GM13977 (cell line): ENCODE measurements around the gene SEC24A.
"Not testable (repeated sequence)": the region's sequence is repeated elsewhere in the genome, so short reads cannot be mapped to it uniquely, and the experiment has no call there.

Experiments
- DNase-seq: peaks from one replicate; pipeline ENCODE4 v3.0.0; 2012; ENCODE audit warnings: low spot score
- in situ Hi-C: fragments of 300-500 bp; cut with MboI; formaldehyde crosslinking; loops from one replicate; pipeline ENCODE4 v1.12.0; 2022; ENCODE audit warnings: low sequenced_read_pairs, low pct_unique_long_range_greater_than_20kb, mixed read lengths, inconsistent platforms; ENCODE audit not compliant: unreplicated experiment
- TF ChIP-seq, protein P1 (sequence below): IDR thresholded peaks from 2 replicates; pipeline ENCODE4 v1.5.1; 2012; ENCODE audit warnings: mild to moderate bottlenecking, control low read depth; ENCODE audit not compliant: insufficient read depth; ENCODE audit errors: extremely low read depth, missing control alignments

Gene SEC24A

DNA sequence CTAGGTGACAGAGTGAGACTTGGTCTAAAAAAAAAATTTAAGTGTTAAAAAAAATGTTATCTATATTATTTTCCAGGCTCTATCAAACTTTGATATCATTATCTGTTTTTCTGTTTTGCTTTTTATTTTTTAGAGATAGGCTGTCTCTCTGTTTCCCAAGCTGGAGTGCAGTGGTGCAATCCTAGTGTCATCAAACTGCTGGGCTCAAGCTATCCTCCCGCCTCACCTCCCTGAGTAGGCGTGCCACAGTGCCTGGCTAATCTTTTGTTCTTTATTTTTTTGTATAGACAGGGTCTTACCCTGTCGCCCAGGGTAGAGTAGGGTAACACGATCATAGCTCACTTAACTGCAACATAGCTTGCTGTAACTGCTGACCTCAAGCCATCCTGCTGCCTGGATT is 14.4 kb downstream of the SEC24A start:
- in situ Hi-C loops = no loop called here
- DNase-seq = no peak

DNA sequence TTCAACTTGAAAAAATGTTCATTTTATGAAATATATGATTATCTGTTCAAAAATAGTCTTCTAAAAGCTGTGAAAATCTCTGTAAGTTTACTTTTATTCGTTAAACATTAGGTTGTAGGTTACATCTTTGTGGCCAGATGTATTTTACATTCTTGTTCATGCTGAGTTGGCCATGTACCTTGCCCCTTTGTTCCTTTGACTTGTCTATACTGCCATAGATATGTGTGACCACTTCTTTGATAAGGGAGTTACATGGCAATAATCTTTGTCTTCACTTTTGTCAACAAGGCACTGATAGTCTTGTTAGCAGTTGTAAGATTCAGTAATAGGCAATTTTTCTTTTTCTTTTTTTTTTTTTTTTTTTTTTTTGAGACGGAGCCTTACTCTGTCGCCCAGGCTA is 15.9 kb downstream of the SEC24A start:
- in situ Hi-C loops = no loop called here
- TF ChIP-seq, protein P1, sequence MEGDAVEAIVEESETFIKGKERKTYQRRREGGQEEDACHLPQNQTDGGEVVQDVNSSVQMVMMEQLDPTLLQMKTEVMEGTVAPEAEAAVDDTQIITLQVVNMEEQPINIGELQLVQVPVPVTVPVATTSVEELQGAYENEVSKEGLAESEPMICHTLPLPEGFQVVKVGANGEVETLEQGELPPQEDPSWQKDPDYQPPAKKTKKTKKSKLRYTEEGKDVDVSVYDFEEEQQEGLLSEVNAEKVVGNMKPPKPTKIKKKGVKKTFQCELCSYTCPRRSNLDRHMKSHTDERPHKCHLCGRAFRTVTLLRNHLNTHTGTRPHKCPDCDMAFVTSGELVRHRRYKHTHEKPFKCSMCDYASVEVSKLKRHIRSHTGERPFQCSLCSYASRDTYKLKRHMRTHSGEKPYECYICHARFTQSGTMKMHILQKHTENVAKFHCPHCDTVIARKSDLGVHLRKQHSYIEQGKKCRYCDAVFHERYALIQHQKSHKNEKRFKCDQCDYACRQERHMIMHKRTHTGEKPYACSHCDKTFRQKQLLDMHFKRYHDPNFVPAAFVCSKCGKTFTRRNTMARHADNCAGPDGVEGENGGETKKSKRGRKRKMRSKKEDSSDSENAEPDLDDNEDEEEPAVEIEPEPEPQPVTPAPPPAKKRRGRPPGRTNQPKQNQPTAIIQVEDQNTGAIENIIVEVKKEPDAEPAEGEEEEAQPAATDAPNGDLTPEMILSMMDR = no peak
- no peak for DNase-seq

More for the DNA sequence above, 14.4 kb downstream of the SEC24A start:
- TF ChIP-seq, protein P1 = no peak

DNA sequence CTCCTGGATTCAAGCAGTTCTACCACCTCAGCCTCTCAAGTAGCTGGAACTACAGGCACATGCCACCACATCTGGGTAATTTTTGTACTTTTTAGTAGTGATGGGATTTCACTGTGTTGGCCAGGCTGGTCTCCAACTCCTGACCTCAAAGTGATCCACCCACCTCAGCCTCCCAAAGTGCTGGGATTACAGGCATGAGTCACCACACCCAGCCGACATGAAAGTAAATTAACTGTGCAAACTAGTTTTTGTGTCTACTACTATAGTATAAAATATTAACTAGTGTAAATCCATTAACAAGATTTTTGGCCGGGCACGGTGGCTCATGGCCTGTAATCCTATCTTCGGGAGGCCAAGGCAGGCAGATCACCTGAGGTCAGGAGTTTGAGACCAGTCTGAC is 25.0 kb downstream of the SEC24A start:
- in situ Hi-C loops, DNase-seq: not testable (repeated sequence)

DNA sequence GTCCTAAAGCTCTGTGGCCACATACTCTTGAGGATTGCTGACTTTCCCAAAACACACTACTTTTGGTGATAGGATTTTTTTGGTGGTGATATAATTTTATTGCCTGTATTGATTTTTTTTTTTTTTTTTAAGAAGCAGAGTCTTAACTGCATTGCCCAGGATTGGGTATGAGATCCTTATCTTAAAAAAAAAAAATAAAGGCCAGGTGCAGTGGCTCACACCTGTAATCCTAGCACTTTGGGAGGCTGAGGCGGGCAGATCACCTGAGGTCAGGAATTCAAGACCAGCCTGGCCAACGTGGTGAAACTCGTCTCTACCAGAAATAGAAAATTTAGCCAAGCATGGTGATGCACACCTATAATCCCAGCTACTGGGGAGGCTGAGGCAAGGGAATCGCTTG is 28.8 kb downstream of the SEC24A start:
- in situ Hi-C loops, DNase-seq: not testable (repeated sequence)

DNA sequence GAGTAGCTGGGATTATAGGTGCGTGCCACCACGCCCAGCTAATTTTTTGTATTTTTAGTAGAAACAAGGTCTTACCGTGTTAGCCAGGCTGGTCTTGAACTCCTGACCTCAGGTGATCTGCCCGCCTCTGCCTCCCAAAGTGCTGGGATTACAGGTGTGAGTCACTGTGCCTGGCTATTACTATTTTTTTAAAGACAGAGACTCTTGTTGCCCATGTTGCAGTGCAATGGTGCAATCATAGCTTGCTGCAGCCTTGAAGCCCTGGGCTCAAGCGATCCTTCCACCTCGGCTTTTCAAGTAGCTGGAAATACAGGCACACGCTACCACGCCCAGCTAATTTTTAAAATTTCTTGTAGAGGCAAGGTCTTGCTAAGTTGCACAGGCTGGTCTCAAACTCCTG is 41.6 kb downstream of the SEC24A start:
- DNase-seq, in situ Hi-C loops: not testable (repeated sequence)

DNA sequence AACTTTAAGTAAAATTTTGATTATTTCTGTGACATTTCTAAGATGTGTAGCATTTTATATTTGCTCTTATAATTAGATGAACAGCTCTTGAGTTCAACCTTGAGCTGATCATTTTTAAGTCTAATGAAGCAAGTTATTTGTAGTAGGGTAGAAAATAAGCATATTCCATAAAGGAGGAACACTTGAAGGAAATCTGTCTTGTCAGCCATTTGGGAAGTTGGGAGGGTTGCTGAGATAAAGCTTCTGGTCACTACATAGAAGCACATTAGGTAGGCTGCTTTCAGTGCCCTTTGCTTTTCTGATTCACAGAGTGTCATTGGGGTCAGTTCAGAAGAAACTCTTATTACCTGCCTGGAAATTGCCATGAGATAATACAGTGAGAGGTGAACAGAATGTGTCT is 44.1 kb downstream of the SEC24A start:
- no peak for DNase-seq
- in situ Hi-C loops = no loop called here
- TF ChIP-seq, protein P1 = no peak

DNA sequence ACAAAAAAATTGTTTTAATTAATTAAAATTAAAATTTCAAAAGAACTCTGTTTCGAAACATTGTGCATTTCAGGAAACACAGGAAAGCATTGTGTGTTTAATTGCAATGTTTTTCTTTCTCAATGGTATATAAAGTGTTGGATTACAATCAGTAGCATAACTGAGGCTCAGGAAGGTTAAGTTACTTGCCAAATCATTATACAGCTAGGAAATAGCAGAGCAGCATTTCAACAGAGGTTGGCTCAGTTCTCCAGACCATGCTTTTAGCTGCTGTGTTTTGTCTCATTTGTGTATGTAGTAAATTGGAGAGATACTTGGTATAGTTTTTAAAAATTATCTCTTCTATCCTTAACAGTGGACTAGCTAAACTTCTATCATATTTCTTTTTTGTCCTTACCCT is 59.7 kb downstream of the SEC24A start:
- in situ Hi-C loops = no loop called here
- TF ChIP-seq, protein P1 = no peak
- no peak for DNase-seq

DNA sequence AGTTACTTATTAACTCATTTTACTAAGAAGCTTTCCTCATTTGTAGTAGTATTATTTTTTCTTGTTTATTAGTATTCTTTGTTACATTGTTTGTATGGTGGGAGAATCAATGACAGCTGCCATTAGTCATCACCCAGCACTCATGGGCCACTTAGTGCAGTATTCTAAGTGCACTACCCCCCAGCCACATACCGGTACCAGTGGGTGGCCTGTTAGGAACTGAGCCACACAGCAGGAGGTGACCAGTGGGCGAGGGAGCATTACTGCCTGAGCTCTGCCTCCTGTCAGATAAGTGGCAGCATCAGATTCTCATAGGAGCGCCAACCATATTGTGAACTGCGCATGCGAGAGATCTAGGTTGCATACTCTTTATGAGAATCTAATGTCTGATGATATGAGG is 65.5 kb downstream of the SEC24A start:
- DNase-seq = no peak
- in situ Hi-C loops = no loop called here
- TF ChIP-seq, protein P1 = no peak
